GM19099 (cell line): ENCODE measurements around the gene DCLRE1B.

Experiments
- POLR2A ChIP-seq: IDR thresholded peaks from 3 replicates; pipeline ENCODE4 v1.6.1; 2011; ENCODE audit warnings: low read depth; ENCODE audit not compliant: insufficient read length; ENCODE audit errors: extremely low read depth

The DCLRE1B gene

GRCh38 chr1:113930499-113931161 is 25.5 kb downstream of the DCLRE1B start:
- TF ChIP-seq POLR2A = no peak

GRCh38 chr1:113931451-113931851 is 26.3 kb downstream of the DCLRE1B start:
- TF ChIP-seq POLR2A = no peak

DNA sequence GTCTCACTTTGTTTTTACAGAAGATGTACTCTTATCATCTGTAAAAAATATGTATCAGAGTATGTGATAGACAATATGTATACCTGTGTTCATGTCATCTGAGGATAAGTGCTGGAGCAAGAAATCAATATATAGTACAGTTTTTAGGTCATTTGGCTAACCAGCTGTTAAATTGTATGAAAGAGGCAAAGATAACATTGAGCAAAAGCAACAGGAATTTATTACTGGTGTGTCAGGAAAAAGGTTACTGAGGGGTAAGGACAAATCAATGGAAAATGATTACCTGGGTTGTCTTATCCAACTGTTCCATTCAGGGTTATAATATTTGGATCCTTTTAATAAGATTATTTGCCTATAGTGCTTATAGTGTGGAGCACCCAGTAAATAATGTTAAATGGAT is 28.9 kb downstream of the DCLRE1B start:
- no peak for TF ChIP-seq POLR2A

DNA sequence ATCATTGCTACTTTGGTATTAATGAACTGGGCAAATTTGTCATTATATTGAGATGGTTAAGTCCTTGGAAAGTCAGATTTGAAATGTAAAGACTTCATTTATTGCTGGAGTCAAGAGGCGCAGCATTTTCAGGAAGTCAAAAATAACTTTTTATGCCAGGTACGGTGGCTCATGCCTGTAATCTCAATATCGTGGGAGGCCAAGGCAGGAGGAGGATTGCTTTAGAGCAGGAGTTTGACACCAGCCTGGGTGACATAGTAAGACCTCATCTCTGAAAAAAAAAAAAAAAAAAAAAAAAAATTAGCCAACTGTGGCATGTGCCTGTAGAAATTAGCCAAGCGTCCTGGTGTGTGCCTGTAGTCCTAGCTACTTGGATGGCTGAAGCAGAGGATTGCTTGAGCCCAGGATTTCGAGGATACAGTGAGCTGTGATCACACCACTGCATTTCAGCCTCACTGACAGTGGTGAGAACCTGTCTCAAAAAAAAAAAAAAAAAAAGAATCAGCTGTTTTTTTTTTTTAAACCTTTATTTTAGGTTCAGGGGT is 29.5 kb downstream of the DCLRE1B start:
- TF ChIP-seq POLR2A = no peak

DNA sequence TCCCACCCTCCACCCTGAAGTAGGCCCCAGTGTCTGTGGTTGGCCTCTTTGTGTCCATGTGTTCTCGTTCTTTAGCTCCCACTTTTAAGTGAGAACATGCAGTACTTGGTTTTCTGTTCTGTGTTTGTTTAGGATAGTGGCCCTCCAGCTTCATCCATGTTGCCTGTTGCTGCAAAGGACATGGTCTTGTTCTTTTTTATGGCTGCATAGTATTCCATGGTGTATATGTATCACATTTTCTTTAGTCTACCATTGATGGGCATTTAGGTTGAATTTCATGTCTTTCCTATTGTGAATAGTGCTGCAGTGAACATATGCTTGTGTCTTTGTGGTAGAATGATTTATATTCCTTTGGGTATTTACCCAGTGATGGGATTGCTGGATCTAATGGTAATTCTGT is 30.1 kb downstream of the DCLRE1B start:
- no peak for TF ChIP-seq POLR2A

GRCh38 chr1:113935970-113936369 is 30.8 kb downstream of the DCLRE1B start:
- TF ChIP-seq POLR2A = no peak

DNA sequence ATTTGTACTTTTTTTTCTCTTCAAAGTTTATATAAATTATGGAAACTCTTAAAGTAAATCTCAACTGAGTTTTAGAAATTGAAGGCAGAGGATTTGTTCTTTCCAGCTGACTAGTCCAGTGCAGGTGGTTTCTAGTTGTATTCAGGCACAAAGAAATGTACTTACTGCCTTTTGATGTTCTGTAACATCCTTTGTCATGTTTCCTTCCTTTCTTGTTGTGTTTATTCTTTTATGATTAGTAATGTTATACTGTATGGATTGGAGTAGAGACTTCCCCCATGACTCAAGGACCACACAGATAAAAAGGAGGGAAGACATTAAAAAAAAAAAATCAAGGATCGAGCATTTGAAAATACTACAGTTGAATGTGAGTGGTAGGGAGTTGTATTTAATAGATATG is 32.0 kb downstream of the DCLRE1B start:
- no peak for TF ChIP-seq POLR2A

DNA sequence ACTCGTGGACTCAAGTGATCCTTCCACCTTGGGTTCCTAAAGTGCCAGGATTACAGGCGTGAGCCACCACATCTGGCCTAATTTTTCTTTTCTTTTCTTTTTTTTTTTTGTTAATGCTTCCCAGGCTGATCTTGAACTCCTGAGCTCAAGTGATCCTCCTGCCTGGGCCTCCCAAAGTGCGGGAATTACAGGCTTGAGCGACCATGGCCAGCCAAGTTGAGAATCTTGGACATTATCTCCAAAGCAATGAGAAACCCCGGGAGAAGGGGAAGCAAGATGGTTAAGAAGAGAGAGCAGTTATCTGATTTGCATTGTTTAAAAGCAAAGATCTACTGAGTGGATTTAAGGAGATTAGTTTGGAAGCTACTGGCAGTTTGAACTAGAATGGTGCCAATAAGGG is 33.1 kb downstream of the DCLRE1B start:
- no peak for TF ChIP-seq POLR2A

DNA sequence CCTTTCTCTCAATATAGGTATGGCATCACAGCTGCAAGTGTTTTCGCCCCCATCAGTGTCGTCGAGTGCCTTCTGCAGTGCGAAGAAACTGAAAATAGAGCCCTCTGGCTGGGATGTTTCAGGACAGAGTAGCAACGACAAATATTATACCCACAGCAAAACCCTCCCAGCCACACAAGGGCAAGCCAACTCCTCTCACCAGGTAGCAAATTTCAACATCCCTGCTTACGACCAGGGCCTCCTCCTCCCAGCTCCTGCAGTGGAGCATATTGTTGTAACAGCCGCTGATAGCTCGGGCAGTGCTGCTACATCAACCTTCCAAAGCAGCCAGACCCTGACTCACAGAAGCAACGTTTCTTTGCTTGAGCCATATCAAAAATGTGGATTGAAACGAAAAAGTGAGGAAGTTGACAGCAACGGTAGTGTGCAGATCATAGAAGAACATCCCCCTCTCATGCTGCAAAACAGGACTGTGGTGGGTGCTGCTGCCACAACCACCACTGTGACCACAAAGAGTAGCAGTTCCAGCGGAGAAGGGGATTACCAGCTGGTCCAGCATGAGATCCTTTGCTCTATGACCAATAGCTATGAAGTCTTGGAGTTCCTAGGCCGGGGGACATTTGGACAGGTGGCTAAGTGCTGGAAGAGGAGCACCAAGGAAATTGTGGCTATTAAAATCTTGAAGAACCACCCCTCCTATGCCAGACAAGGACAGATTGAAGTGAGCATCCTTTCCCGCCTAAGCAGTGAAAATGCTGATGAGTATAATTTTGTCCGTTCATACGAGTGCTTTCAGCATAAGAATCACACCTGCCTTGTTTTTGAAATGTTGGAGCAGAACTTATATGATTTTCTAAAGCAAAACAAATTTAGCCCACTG is 35.5 kb downstream of the DCLRE1B start:
- no peak for TF ChIP-seq POLR2A

DNA sequence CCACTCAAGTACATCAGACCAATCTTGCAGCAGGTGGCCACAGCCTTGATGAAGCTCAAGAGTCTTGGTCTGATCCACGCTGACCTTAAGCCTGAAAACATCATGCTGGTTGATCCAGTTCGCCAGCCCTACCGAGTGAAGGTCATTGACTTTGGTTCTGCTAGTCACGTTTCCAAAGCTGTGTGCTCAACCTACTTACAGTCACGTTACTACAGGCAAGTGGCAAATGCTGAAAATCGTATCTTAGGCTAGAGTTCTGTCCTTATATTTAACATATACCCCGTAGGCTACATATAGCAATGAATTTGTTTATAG is 36.1 kb downstream of the DCLRE1B start:
- TF ChIP-seq POLR2A = no peak

DNA sequence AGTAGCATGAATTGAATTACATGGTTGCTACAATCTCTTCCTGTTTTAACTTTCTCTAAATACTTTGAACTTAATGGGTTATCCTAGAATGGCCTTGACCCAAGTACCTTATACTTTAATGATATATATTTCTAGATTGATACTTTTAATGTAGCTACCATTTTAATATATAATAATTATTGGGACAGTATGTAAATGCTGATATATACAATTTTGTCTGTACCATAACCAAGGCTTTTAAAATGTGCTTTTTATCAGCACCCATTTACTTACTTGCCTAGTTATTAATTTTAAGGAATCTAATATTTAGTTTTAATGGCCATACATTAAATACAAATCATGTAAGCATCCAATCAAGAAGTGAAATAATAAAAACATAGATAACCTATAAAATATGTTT is 37.4 kb downstream of the DCLRE1B start:
- TF ChIP-seq POLR2A = no peak

GRCh38 chr1:113943028-113943811 is 38.1 kb downstream of the DCLRE1B start:
- TF ChIP-seq POLR2A = no peak

DNA sequence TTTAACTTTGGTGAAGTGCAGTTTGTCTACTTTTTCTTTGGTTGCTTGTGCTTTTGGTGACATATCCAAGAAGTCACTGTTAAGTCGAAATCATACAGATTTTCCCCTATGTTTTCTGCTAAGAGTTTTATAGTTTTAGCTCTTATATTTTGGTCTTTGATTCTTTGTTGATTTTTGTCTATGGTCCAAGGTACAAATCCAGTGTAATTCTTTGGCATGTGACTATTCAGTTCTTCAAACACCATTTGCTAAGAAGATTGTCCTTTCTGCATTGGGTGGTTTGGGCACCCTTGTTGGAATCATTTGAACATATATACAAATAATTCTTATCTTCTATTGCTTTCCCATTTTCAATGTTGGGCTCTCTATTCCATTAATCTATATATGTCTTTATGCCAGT is 40.2 kb downstream of the DCLRE1B start:
- no peak for TF ChIP-seq POLR2A

GRCh38 chr1:113946112-113946511 is 41.0 kb downstream of the DCLRE1B start:
- no peak for TF ChIP-seq POLR2A

- no peak for TF ChIP-seq POLR2A
Observed at GRCh38 chr1:113946678-113947387, 41.7 kb downstream of the DCLRE1B start.
